GM19043 (cell line): ENCODE measurements around the gene MED15.
"Not testable (repeated sequence)": the region's sequence is repeated elsewhere in the genome, so short reads cannot be mapped to it uniquely, and the experiment has no call there.

Experiments
- ATAC-seq: cut with Tn5 transposase; IDR thresholded peaks from one replicate; pipeline ENCODE4 v1.9.1; 2021; ENCODE audit warnings: low read depth; ENCODE audit not compliant: unreplicated experiment

MED15 gene

DNA sequence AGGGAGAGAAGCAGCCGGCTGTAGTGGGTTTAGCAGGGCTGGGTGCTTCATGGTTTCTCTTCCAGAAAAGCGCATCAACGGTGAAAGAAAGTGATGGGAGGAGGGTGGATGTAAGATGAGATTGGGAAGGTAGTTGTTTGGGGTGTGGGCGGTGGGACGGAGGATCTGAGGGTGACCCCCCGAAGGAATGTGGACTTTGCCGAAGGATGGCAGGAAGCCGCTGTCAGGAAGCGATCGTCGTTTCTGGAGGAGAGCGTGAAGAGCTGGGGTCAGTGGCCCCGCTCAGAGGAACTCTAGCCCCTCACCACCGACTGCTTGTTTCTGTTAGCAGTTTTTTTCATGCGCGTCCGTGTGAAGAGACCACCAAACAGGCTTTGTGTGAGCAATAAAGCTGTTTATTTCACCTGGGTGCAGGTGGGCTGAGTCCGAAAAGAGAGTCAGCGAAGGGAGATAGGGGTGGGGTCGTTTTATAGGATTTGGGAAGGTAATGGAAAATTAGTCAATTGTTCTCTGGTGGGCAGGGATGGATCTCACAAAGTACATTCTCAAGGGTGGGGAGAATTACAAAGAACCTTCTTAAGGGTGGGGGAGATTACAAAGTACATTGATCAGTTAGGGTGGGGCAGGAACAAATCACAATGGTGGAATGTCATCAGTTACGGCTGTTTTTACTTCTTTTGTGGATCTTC is 801 bp downstream of the MED15 start:
- ATAC-seq = not testable (repeated sequence)

DNA sequence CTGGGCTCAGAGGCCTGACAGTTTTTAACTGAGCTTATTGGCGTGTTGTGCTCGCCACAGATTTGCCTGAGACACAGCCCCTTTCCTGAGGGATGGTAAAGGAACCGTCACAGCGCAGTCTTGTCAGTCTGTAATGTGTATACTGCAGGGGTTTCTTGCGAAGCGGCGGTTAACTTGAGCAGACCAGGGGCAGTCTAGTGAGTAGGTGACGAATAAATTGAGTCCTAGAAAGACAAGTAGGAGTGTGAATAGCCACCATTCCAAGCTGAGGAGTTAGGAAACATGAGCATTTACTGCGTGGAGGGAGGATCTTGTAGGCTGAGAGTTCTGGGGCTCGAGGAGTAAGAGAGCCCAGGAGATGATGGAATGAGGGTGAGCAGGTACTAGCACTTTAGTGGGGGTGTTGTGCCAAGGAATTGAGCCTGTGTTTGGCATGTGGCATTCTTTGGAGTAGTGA is 1.4 kb downstream of the MED15 start:
- ATAC-seq = no peak

DNA sequence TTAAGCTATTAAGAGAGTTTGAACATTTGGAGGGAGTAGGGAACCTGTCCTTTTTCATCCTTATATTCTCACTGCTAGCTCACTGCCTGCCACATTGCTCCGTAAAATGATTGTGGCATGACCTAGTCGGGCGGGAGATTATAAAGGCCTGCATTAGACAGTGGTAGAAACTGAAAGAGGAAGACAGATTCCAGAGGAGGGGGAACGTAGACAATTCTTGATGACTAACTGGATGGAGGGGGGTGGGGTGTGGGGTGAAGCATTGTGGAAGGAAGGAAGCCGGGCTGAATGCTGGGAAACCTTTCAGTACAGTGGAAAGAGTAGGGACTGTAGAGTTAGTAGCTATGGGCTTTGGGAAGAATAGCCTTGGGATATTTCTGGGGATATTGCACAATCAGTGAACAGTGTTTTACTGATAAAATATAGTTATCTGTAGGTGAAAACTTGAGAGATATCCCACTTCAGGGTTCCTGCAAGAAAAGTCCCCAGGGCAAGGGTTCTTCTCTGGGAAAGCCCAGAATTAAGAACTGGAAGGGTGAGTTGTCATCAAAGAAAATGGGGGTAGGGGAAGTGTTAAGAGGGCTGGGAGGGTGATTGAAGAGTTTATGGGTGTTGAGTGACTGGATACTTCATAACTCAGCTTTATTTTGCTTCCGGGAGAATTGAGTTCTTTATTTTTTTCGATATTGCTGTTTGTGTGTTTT is 2.1 kb downstream of the MED15 start:
- ATAC-seq = no peak

- no peak for ATAC-seq
Measured at GRCh38 chr22:20510811-20511577, 3.6 kb downstream of the MED15 start.

DNA sequence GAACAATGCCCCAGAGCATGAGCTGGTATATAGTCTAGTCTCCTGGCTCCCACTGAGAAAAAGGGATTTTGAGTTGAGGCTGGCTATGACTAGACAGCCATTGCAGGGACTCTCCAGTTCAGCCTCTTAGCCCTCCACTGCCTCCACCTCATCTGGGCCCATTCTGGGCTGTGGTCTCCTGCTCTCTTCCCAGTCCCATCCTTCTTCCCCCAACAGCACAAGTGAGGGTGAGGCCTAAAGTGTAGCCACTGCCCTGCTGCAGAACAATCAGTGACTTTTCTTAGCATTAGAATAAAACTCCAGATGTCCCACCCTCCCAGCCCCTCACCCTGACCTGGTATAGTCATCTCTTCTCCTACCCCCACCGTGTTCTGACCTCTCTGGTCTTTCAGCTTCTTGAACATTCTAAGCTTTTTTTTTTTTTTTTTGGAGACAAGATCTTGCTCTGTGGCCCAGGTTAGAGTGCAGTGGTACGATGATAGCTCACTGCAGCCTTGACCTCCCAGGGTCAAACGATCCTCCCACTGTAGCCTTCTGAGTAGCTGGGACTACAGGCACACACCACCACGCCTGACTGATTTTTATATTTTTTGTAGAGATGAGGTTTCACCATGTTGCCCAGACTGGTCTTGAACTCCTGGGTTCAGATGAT is 4.3 kb downstream of the MED15 start:
- no peak for ATAC-seq

- no peak for ATAC-seq
Measured at GRCh38 chr22:20514658-20515406, 7.4 kb downstream of the MED15 start.

- no peak for ATAC-seq
Measured at GRCh38 chr22:20516399-20516798, 9.0 kb downstream of the MED15 start.

DNA sequence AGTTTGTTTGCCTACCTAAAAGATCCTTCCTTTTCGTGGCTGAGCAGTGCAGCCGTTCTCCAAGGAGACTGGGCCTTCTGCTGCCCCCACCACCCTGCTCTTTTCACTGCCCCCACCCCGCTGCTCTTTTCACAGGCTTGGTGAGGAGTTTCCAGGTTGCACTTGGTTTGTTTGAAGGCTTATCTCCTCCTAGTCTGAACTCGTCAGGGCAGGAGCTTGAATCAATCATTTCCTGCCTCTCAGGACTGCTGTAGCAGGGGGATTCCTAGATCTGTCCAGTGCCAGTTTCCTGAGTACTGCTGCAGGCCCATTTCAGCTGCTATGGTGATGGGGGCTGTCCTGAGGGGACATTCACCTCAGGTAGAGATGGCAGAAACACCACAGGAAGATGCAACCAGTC is 10.0 kb downstream of the MED15 start:
- ATAC-seq = no peak

- no peak for ATAC-seq
Measured at GRCh38 chr22:20517841-20518592, 10.6 kb downstream of the MED15 start.

- no peak for ATAC-seq
Measured at GRCh38 chr22:20519558-20519957, 12.1 kb downstream of the MED15 start.

- ATAC-seq = no peak
Measured at GRCh38 chr22:20520093-20520511, 12.7 kb downstream of the MED15 start.

- no peak for ATAC-seq
Measured at GRCh38 chr22:20522134-20523004, 15.0 kb downstream of the MED15 start.

DNA sequence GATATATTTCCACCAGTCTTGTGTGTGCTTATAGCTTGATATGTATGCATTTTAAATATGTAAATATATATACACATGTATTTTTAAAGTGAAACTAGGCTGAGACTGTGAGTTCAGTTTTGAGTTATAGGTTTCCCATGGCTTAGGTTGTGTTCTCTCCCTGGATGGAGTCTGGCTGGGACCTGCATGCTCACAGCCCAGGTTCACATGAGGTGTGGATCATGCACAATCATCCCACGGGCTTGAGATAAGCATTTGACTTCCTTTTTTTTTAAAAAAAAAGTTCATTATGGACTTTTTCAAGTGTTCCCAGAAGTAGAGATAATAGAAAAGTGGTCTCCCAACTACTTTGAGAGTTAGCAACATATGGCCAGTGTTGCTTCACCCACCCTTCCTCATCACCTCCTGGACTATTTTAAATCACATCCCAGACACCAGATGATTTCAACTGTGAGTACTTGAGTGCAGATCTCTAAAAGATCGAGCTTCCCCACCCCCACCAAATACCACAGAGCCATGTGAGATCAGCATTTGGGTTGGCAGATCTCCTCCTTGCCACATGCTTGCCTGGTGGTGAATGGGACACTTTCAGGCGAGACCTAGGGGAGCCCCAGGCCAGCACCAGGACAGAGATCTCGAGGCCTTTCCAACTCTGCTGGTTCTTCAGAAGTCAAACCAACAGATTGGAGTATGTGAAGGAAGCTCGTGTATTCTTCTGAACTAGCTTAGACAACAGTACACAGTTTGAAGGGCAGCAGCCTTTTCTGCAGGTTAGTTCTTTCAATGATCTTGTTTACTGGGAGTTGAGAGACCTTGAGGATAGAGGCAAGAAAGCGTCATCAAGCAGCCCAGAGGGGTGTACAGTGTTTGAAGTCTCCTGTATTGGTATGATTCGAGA is 15.9 kb downstream of the MED15 start:
- ATAC-seq = no peak

GRCh38 chr22:20524004-20524481 is 16.6 kb downstream of the MED15 start:
- ATAC-seq = no peak

DNA sequence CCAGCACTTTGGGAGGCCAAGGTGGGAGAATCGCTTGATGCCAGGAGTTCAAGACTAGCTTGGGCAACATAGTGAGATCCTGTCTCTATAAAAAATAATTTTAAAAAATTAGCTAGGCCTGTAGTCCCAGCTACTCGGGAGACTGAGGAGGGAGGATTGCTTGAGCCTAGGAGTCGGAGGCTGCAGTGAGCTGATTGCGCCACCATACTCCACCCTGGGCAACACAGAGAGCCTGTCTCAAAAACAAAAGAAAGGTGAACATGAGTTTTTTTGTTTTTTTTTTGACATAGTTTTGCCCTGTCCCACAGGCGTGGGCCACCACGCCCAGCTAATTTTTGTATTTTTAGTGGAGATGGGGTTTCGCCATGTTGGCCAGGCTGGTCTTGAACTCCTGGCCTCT is 17.6 kb downstream of the MED15 start:
- no peak for ATAC-seq

GRCh38 chr22:20526305-20526627 is 18.9 kb downstream of the MED15 start:
- ATAC-seq = no peak

- no peak for ATAC-seq
Measured at GRCh38 chr22:20526628-20527355, 19.4 kb downstream of the MED15 start.
